NCI-H2196 treated with DMSO at 0.1 percent for 48 hours (cell line): ENCODE measurements around the gene RAB33B.

Experiments used
- DNase-seq: peaks from one replicate; lab custom pipeline; 2025; ENCODE audit not compliant: unreplicated experiment; lab: John Stamatoyannopoulos, UW

RAB33B gene

DNA sequence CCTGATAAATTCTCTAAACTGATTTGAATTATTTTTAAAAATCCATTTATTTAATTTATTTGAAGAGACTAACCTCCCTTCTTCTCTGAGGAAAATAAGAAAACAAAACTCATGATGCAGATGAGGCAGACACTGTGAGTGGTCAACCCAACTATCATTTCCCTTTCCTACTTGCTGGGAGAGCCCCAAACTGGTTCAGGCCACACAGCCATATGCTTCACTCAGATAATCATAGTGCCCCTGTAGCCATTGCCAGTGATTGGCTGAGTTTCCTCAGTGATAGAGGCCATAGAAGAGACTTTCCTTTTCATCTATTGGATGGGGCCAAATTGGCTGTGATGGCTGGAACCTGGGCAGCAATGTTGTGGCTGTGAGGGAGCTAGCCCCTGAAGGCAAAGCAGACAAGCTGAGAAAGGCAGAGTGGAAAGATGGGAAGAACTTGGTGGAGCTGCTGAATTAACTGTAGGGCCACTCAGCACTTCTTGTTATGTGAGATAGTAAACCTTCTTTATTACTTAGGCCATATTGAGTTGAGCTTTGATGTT is 49.8 kb downstream of the RAB33B start:
- DNase-seq = no peak

DNA sequence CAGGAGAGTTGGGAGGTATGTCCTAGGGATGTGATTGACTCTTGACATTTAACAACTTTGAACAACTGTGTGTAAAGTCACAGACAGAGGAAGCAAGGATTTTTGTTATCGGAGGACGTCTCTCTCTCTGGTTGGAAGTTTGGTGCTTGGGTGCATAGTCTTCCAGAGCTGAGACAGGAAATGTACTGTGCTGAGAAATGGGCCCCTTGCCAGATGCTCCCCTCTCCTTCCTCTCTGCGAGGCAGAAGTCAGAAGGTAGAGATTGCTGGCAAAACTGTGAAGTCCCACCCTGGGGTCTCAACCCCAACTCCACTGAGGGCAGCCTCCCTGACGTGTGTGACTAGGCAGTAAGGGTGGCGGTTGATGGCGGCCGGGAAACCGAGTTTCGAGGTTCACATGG is 52.9 kb downstream of the RAB33B start:
- DNase-seq = no peak

DNA sequence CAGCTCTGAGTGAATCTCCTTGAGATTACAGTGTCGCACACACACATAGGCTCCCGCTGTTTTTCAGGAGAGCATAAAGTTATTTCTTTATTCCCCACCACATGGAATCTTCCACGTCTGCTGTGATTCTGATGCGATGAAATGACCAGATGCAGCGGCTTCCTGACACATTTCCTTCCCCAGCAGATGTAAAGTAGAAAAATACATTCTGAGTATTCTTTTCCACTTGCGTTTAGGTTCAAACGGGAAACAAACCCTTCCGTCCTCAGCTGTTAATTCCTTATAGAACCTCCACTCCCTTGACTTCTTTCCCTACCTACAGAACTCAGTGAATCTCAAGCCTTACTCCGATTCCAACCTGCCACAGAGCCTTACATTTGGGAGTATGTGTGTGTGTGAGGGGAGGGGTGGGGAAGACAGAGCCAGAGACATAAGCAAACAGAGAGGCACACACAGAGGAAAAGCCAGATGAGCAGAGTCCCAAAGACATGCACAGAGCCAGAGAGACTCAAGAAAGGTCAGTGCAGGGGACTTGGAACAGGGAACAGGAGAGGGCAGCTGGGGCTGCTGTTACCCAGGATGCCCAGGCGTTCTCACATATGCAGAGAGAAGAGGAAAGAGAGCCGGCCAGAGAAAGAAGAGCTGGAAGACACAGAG is 54.8 kb downstream of the RAB33B start:
- DNase-seq = no peak

GRCh38 chr4:139509727-139510410 is 55.9 kb downstream of the RAB33B start:
- peak; percentile 32 for DNase-seq

DNA sequence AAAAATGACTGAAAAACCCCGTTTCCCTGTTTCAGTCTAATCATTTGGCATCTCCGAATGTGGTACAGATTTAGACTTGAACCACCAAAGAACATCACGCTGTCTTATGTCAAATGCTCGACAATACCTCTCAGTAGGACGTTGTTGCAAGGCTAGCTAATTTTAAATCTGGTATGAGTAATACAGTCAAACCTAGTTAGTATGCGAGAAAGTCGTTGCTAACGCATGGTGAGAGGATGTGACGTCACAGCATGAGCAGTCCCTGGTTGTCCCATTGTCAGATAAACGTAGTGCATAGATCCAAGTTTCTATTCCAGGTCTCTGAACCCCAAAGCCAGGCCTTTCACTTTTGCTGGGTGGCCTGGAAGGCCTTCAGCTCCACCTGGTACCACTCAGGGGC is 57.4 kb downstream of the RAB33B start:
- no peak for DNase-seq

GRCh38 chr4:139514382-139515059 is 60.6 kb downstream of the RAB33B start:
- DNase-seq = no peak

GRCh38 chr4:139515531-139515958 is 61.6 kb downstream of the RAB33B start:
- DNase-seq = no peak

- DNase-seq = no peak
Measured at GRCh38 chr4:139521754-139522401, 68.0 kb downstream of the RAB33B start.

DNA sequence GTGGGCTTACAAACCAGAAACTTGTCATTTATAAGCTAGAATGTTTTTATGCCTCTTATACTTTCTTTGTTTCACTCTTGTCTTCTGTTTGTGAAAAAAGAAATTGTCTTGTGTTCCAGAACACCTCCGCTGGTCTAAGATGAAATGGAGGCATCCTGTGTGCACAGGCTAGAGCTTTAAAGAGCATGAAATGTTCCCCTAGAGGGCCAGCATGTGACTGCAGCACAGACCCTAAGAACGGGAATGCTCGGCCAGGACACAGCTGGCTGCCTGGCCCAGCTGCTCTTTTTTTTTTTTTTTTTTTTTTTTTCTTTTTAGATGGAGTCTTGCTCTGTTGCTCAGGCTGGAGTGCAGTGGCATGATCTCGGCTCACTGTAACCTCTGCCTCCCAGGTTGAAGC is 68.5 kb downstream of the RAB33B start:
- no peak for DNase-seq

- DNase-seq = no peak
Measured at GRCh38 chr4:139523076-139523475, 69.2 kb downstream of the RAB33B start.

DNA sequence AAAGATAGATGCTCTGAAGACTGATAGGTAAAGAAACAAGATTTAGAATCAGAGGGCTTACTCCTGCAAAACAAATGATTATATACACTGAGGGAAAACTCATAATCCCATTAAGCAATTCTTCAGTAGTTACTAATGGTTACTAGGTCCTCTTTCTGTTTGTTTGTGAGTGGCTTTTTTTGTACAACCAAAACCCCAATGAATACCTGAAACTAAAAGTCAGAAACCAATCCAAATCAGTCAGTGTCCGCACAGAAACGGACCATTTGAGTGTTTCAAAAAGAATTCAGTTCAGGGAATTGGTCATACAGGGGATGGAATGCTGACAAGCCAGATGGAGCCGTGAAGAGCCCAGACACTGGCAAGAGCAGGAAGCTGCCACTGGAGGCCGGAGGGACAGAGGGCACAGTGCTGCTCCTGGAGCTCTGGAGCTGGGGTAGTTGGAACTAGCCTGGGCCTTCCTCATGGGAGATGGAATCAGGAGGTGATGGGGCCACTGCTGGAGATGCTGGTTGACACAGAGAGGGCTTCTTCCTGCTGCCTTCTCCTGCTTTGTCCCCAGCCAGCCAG is 70.2 kb downstream of the RAB33B start:
- DNase-seq = no peak

DNA sequence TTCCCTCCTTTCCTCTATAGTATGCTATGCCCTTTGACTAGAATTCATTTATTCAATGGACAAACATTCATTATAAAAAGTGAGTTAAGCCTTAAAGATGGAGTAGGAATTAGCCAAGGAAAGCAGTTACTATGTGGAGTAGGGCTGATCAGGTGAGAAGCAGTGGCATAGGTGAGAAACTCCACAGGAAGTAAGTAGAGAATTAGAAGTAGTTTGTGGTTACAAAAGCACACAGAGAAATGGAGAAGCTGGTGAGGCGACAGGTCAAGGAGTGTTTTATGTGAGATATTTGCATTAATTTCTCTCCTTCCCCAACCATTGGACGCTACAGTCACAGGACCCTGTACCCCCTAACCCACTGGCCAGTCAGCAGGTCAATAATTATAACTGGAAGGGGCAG is 71.5 kb downstream of the RAB33B start:
- DNase-seq = no peak
